Measurements from ENCODE around the gene HMCN1.

Gene HMCN1

DNA sequence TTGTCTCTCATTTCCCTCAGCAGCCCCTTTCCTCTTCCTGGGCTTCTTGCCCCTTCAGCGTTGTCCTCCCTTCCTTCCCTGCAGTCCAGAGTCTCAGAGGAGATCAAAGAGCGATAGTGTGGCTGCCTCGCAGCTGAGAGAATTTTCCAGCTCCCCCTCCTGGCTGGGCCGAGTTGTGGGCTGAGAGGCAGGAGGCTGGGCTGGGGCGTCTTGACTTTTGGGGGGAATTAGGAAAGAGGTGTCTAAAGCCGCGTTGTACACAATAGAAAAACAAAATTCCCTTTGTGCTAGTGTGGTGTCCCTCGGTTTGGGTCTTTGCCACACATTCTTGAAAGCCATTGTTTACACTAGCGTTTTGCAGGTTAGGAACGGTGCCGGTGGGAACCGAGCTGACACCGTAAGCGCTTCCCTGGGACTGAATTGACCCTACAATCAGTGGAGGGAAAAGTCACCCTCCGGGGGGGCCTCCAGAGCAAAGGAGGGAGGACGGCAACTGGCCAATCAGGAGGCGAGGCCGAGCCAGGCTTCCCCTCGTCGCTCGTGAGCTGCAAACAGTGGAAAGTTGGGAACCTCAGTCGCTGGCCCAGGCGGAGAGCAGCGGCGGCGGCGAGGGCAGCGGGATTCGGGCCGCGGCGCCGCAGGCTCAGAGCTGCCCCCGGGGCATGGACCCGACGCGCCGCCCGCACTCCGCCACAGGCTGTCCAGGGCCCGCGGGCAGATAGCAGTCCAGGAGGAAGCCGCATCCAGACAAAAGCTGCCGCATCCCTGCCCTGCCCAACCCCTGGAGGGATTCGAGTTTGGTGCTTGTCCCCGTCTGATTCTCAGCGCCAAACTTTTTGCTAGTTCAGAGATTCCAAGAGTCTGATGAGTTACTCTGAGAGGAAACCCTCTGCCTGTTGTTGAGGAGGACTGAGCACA, at the start of gene HMCN1:
HMCN1 (plus strand) TSS at position 574 of the 918 bp plus-strand sequence. CDS start 389 bp downstream, outside the sequence.
- peak; percentile 22 to 54 (median 42) for DNase-seq

DNA sequence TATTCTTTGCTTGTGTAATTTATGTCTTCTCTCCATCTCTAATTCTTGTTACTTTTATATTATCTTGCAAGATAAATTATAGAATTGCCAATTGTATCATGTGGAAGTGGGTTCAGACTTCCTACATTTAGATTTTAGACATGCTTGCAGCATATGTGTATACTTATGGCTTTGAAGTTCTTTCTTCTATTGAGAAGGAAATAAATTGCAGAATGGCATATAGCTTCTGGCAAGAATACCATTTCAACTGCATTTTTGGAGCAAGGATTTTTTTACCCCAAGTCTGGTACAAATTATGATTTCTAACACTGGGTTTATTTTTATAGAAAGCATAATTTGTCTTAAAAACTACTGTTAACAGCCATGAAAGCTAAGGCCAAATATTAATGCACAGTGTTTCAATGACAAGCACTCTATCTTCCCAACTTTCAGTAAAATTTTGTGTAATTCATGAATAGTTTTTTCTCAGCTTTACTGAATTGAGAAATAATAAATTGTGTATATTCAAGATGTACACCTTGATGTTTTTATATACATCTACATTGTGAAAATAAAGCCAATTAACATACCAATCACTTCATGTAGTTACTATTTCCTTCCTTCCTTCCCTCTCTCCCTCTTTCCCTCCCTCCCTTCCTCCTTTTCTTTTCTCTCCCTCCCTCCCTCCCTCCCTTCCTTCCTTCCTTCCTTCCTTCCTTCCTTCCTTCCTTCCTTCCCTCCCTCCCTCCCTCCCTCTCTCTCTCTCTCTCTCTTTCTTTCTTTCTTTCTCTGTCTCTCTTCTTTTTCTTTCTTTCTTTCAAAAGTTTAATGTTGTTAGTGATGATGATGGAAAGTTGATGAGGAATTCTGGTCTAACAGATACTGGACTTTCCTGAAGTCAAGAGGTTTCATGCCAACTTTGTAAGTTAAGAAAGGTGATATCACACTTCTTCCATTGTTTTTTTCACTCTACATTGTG, 47.1 kb upstream of the HMCN1 start:
- DNase-seq, result no peak

DNA sequence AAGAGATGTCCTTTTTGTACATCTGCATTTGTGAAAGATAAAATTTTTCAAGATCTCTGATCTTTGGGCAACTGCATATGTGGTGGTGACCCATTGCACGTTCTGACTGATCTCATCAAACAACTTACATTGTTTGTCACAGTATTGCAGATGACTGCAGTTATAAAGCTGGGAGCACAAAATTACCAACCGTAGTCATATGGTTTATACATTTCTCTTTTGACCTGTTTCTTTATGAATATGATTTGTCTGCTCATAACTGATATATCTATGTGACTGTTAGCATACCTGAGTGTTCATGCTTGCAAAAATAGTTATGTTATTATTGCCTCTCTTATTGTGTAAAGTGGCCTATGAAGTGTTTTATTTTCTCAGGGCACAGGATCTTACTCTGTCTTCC, 43.7 kb upstream of the HMCN1 start:
- DNase-seq, result no peak

DNA sequence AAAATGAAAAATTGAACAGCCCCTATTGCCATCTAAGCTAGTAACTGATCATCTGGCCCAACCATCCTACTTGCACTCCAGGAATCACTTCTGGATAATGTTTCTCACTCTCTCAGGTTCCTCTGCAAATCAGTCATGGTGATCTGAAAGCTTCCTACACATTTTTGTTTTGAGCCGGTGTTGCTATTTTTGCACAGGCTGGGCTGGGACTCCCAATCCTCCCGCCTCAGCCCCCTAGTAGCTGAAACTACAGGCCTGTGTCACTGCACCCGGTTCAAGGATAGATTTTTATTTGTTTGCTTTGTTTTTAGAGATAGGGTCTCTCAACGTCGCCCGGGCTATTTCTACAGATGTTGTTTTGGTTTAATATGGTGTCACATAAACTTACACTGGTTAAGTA, 40.5 kb upstream of the HMCN1 start:
- no peak for DNase-seq

DNA sequence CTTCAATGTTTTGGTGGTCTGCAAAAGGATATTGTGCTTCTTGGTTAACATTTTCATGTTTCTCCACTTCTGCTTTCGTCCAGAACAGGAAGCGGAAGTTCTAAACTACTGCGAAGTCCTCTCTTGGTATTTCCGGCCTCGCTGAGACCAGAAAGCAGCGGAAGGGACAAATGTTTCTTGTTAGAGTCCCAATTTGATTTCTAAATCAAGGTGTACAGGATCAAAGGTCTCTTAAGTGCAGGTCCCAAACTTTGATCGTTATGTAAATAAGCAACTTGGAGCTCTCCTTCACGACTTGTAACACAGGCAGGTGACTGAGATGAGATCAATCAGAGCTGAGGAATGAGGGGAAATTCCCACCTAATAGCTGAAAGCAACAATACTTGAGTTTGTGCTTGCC, 40.1 kb upstream of the HMCN1 start:
- DNase-seq, result peak; percentile 66 to 75 (median 74)

DNA sequence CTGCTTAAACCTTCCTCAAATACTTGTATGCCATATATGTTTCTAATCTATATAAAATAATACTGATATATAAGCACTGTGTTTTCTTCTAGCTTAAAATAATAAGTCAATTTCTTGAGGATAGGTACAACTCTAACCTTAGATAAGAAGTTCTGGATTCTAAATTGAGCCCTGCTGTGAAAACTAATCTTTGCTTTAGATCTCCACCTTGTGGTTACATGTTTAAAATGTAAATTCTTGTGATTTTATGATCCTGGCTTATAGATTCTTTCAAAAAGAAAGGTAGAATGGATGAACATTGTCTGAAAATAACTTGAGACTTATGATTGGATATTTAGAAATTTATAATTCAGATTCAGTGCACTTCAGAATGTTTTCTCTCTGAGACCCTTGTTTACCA, 38.9 kb upstream of the HMCN1 start:
- no peak for DNase-seq

DNA sequence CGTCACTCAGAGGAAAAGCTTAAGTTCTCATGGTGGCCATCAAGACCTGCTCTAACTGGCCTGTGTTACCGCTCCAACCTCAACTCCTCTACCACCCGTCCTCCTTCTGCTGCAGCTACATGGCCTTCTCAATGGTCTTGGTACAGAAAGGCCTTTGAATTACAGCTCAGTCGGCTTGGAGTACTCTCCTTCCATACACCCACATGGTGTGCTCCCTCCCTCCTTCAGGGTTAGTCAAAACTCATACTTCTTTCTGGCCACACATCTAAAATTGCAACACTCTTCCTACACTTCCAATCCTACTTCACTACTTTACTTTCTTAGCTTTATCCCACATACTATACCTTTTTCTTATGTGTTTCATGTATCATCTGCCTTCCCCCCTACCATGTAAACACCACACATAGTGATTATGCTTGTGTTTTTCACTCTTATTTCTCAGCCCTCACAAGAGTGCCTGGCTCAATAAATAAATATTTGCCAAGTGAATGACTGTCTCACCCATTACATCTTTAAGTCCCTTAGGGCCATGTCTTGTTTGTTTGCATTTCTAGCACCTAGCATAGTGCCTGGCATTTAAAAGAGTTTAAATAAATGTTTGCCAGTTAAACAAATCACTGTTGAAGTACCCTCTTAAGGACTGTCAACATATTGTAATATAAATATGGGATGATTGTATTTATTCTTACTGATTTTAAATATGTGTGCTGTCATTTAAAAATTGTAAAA, 37.6 kb upstream of the HMCN1 start:
- no peak for DNase-seq

DNA sequence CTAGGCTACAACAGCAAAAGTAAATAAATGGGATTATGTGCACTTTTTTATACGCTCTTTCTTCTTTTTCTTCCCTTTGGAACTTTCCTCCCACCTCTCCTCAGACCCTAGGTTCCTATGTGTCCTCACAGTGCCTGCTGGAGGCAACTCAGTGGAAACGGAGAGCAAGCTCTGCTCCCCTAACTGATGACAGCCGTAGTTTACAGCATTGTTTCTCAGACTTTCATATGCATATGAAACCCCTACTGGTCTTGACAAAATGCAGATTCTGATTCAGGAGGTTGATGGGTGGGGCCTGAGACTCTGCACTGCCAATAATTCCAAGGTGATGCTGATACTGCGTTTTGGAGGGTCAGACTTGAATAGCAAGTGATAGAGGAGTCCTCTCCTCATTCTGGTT, 34.3 kb upstream of the HMCN1 start:
- DNase-seq, result no peak

DNA sequence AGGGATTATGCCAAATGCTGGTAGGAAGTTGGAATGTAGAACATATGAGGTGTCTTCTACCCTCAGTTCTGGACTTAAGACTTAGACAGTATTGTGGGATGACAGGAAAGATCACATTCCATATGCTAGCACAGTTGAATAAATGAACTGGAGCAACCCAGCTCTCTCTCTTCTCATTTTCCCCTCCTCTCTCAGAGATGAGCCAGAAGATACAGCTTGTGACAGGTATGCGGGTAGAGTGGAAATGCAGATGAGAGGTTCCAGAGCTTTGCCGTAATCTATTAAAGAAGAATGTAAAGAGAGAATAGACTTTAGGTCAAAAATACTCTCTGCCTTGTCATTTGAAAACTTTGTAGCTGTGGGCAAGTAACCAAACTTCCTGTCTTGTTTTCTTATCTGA, 32.5 kb upstream of the HMCN1 start:
- no peak for DNase-seq

DNA sequence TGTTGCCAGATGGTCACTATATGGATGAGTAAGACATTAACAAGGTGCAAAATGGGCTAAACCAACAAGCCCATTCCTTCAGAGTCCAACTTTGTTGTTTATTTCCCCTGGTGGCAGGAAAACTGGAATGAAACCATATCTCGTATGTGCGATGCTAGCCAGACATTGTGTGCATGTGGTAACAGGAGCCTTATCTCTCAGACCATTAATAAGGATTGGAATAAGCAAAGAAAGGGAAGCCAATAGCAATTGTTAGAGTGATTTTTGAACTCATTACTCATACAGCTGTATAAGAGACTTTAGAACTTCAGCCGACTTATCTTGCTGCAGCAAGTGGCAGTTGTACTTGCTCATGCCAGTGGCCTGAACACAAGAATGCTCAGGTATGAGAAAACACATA, 30.0 kb upstream of the HMCN1 start:
- no peak for DNase-seq

DNA sequence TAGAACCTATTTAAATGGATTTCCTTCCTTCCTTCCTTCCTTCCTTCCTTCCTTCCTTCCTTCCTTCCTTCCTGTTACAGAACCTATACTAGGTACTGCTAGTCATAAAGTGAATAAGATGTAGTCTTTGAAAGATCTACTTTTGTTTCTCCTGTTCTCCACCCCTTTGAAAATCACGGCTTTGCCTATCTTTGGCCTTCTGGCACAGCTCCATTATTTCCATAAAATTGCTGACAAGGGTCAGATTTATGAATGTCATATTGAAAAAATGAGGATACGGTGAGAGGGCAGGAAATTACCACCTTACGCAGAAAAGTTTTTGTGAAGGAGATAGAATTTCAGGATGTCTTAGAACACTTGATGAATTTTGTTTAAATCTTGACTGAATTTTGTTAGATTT, 18.1 kb upstream of the HMCN1 start:
- no peak for DNase-seq

DNA sequence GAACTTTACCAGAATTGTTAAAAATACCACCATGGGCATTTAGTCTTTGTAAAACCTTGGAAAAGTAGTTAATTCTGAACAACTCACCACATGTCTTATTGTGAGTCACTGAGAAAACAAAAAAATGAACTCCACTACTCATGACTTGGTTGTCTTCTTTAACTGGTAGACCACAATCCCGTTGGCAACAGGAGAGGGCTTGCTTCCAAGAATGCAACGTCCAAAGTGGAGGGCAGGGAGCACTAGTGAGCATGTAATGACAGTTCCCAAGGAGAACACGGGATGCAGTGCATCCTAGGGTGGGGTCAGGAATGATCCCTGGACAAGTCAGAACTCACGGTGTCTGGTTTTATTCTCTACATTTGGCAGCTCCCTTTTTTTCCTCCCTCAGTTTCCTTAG, 15.2 kb upstream of the HMCN1 start:
- no peak for DNase-seq

DNA sequence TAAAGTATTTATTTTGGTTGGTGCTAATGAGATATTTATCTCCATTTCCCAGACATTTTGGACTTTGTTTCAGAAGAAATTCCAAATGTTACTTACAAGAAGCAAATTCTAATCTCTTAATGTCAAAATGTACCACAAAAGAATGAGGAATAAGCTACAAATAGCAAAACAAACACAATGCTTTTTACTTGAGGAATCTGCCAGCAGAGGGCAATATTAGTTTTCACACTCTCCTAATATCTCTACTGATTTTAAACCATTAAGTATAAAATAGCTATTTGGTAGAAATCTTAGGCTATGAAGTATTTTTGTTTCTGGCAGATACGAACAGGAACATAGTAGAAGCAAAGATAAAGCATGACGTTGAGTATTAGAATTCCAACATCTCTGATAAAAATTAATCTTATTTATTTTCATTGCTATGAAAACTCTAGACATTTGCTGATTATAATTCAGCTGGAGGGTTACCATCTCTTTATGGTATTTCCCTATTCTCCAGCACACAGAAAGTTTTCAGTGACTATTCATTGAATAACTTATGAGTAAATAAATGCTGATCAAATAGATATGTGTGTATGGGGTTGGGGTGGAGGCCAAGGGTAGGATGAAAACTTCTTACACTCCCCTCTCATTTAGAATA, 13.4 kb upstream of the HMCN1 start:
- DNase-seq, result peak; percentile 35 to 61 (median 55)

DNA sequence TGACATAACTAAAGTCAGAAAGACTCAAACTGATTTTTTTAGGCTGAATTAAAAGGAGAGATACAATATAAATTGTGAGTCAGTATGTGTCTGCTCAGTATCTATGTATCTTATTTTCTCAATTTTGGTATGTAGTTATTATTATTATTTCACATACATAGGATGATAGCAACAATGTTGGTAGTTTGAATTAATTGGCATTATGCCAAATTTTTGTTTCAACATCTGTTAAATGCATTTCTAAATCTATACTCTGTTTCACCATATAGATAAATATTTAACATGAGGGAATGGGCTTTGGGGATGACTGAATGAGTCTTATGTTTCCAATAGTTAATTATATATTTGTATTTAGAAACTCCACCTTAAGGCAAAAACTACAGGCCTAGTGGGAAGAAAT, 12.6 kb upstream of the HMCN1 start:
- no peak for DNase-seq

DNA sequence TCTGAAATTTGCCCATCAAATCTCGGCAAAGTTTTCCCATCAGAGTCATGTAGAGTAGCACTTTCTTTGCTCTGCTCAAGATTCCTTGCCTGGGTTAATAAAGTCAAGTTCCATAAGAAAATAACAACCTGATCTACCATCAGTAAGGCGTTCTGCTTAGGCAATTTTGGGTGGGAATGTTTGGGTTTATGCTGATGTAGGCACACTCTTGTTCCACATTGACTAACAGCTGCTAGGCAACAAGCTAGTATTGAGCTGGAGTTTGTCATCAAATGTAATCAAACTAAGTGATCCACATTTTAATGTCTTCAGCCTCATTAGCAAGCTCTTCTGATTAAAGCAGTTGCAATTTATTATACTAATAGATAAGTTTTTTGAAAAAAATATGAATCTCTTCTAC, 12.1 kb upstream of the HMCN1 start:
- no peak for DNase-seq

DNA sequence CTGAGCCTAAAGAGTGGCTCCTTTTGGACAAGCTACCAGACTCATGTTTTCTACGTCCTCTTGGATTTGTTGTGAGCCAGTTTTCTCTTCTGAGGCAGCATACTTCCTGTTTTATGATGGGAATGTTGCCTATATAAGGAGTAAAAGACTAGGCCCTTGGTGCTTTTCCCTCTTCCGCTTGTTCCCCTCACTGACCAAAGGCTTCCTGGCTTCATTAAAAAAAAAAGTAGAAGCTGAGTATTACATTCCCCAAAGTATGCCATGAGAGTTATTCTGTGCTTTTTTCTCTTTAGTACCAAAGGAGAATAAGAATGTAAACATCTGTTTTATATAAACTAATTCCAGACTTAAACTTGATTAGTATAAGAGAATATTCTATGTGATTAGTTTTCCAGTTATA, 6.5 kb upstream of the HMCN1 start:
- no peak for DNase-seq

DNA sequence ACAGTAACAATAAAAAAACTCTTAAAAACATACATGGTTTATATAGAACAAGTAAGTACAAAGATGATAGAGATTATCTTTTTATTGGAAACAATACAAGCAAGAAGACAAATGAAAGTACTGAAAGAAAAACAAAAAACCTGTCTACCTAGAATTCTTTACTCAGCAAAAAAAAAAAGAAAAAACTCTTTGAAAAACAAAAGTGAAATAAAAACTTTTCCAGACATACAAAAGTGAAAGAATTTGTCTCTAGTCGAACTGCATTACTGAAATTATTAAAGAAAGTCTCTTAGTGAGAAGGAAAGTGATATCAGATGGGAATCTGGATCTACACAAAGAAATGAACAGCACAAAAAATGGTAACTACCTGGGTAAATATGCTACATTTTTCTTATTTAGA, 2.7 kb upstream of the HMCN1 start:
- no peak for DNase-seq

DNA sequence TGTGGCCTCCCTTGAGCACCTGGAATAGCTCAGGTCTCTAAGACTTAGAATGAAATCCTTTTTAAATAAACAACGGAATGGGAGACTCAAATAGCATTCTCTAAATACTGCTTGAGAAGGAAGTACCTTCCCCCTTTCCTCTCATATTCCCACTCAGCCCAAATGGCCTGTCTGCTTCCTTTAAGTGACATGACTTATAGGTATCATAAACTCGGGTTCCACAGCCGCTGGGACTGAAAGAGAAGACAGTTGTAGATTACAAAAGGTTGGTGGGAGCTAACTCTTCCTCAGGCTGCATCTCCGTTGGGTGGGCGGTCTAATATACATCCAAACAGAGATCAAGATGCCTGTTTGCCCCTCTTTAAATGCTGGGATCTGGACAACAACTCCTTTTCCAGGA, 1.2 kb upstream of the HMCN1 start:
- no peak for DNase-seq

DNA sequence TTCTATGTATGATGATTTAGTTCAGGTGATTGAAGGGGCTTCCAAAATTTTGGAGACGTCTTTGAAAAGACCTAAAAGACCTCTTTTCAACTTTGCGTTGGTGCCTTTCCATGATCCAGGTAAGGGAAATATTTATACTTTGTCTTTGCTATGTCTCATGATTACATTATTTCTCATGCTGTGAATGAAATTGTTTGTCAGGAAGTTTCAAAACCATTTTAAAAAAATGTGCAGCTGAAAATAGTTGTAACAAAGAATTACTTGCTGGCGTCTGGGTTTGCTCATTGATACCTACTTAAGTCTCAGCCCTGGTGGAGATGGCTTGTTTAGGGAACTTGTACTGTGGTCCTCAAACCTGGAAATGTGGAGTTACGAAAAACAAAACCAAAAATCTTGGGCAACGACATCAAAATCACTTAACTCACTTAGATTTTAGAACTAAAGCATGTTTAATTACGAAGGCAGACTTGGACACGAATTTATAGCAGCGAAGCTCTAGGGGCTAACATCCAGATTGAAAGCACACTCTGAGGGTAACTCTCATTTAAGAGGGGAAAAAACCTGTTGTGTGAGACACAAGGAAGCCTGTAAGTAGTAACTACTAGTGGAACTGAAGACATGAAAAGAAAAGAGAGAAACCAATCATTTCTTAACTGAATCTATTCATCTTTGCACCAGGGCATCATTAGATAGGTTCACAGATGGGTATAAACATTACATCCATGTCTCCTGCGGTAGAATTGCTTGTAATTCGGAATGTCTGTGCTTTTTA, 924 bp downstream of the HMCN1 start:
- DNase-seq, result no peak

DNA sequence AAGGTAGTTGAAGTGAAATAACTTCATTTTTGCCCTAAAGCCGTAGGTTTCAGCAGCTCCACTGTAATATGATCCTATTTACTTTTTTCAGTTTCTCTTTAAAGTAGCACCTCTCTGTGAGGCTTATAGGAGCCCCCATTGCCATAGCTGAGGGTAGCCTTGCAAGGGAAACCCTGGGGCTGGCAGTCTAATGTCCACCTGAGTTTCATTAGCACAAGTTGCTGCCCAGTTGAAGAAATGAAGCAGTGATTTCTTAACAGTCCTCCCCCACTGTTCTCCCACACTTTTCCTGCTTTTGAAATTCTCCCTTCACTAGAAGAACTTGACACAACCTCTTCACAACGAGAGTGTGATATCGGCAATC, 1.5 kb downstream of the HMCN1 start:
- DNase-seq, result peak in 2 of 3 donors; percentile 3 to 20

DNA sequence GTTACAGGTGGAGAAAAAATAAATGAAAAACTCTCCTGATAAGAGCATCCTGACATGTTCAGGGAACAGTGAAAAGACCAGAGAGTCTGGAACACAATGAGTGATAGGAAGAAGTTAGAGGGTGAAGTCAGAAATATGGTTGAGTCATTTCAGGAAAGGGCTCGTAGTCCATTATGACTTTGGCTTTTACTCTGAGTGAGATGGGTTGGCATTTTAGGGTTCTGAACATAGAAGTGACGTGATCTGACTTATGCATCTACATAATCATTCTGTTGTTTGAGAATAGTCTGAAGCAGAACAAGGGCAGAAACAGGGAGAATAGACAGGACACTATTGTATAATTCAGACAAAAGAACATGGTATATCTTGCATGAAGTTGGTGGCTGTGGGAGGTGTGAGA, 5.8 kb downstream of the HMCN1 start:
- DNase-seq, result no peak

DNA sequence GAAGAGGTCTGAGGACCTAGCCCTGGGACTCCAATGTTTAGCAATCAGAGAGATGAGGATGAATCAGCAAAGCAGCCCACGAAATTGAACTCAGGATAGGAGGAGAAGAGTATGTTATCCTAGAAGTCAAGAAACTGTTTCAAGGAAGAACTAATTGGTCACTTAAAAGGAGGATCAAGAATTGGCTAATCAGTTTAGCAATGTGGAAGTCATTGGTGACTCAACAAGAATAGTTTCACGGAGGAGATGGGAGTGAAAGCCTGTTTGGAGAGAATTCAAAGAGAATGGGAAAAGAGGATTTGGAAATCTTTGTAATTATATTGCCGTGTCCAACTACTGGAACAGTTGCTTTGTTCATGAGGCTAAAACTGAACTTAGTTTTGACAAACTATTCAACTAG, 7.4 kb downstream of the HMCN1 start:
- peak; percentile 5 to 32 (median 29) for DNase-seq
